ENCODE measurements around the gene MAZ. TPM values are rescaled to one million over a fixed set of nuclear protein-coding genes. Genes with fewer than 3 reads are reported as not detected.

The MAZ gene
- total and polyA plus RNA-seq, 2 donors (not counting 3 experiments of a cell fraction or from before 2014, with no cell fraction given) = 165 to 311 TPM

DNA sequence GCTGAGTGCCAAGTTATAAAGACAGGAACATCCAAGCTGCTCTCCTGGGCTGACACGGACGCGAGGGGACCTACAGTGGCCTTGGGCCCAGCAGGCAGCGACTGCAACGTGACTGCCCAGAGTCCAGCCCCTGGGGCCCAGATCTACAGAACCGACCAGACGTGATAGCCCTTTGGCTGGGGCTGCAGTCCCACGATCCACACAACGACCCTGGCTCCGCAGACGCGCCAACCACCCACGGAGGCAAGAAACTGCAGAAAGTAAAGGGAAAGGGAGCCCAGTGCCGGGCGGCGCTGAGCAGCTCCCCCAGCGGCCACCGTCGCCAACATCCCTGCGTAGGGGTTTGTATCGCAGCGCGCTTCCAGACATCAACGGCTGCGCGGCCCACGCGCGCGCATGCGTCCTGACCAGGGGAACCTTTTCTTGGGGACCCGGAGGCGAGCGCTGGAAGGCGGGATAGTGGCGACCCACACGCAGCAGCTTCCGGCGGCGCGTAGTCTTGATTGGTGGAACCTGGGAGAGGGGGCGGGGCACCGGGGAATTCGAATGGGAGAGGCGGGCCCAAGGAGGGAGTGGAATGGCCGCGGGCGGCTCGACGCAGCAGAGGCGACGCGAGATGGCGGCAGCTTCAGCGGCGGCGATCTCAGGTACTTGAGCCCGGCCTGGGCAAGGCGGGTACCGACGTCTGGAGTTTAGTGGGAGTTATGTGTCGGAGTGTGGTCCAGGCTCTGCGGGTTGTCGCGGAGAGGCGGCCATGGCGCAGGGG is 16.0 kb upstream of the MAZ start, which contains the start of gene KIF22:
Gene KIF22, plus strand, starts transcription at position 569 of the 766 bp plus-strand sequence. Its CDS starts 9 bp downstream, at position 578.
- Histone ChIP-seq H4K20me1 (replicated peaks; ENCODE audit: control insufficient read depth, extremely low read depth, insufficient read depth, low read length) (no peaks in the 10 kb centered on the region), H3K4me3 (replicated peaks in 1 of 3; ENCODE audit: insufficient read depth in 1 of 3, low read depth in 1 of 3, low read length in 3 of 3) (peak within 1 kb of the TSS; percentile 80 to 93 (median 88)), H3K36me3 (ENCODE audit: control insufficient read depth in 2 of 2, extremely low read depth in 1 of 2, insufficient read depth in 2 of 2, low read length in 2 of 2) (no peaks in the 10 kb centered on the region), H3K9me1 (replicated peaks; ENCODE audit: control insufficient read depth, extremely low read depth, insufficient read depth, low read length) (no peaks in the 10 kb centered on the region), H3K79me2 (ENCODE audit: control insufficient read depth, insufficient read depth, low read length) (peaks cover 48% of the 10 kb centered on the region), H3K9me3 (replicated peaks; ENCODE audit: control insufficient read depth, insufficient read depth, low read length) (no peaks in the 10 kb centered on the region), H3K27me3 (ENCODE audit: control insufficient read depth in 2 of 2, insufficient read depth in 2 of 2, low read length in 2 of 2) (no peaks in the 10 kb centered on the region), H3K9ac (replicated peaks; ENCODE audit: extremely low read depth, insufficient read depth, low read length) (peak within 1 kb of the TSS; percentile 77), H2AFZ (ENCODE audit: low read depth, low read length) (peak within 1 kb of the TSS; percentile 98), H3K4me1 (ENCODE audit: control insufficient read depth, extremely low read depth, insufficient read depth, low read length) (peaks cover 23% of the 10 kb centered on the region), H3K27ac (ENCODE audit: insufficient read depth, low read depth, low read length) (peak within 1 kb of the TSS; percentile 13), H3K4me2 (ENCODE audit: insufficient read depth, low read length) (peak within 1 kb of the TSS; percentile 87)
- intact Hi-C loops (cut with micrococcal nuclease) (loop anchor here (1.0 to 5.0 kb wide), 5 partner anchors 15 to 187 kb away; partner anchors contain the start of genes CDIPT and PAGR1), dilution Hi-C loops (cut with MboI; ENCODE audit: extremely low pct_ligation_motif_present, low sequenced_read_pairs) (no loop called here)
- TF ChIP-seq MYC (IDR thresholded peaks at IDR 0.05; ENCODE audit: low read depth, low read length) (peak; percentile 7), POLR2A (IDR thresholded peaks at IDR 0.05; ENCODE audit: low read depth, low read length) (peak; percentile 70), POLR2AphosphoS5 (IDR thresholded peaks at IDR 0.05; ENCODE audit: insufficient read depth, low read depth, low read length) (peak; percentile 80), FOS (IDR thresholded peaks at IDR 0.05; ENCODE audit: borderline replicate concordance, insufficient read depth, low read length) (no peak), GATA2 (IDR thresholded peaks at IDR 0.05; ENCODE audit: insufficient read depth, insufficient read length, low read depth, low read length) (no peak), EZH2 (IDR thresholded peaks at IDR 0.05; ENCODE audit: borderline replicate concordance, low read depth, low read length, severe bottlenecking) (no peak), JUN (IDR thresholded peaks at IDR 0.05; ENCODE audit: borderline replicate concordance, insufficient read depth, insufficient read length, low read depth) (no peak)
- TF ChIP-seq, protein P1, sequence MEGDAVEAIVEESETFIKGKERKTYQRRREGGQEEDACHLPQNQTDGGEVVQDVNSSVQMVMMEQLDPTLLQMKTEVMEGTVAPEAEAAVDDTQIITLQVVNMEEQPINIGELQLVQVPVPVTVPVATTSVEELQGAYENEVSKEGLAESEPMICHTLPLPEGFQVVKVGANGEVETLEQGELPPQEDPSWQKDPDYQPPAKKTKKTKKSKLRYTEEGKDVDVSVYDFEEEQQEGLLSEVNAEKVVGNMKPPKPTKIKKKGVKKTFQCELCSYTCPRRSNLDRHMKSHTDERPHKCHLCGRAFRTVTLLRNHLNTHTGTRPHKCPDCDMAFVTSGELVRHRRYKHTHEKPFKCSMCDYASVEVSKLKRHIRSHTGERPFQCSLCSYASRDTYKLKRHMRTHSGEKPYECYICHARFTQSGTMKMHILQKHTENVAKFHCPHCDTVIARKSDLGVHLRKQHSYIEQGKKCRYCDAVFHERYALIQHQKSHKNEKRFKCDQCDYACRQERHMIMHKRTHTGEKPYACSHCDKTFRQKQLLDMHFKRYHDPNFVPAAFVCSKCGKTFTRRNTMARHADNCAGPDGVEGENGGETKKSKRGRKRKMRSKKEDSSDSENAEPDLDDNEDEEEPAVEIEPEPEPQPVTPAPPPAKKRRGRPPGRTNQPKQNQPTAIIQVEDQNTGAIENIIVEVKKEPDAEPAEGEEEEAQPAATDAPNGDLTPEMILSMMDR (IDR thresholded peaks at IDR 0.05; ENCODE audit: extremely low read depth in 1 of 2, insufficient read depth in 1 of 2, low read depth in 1 of 2, low read length in 2 of 2) = peak; percentile 85 to 90
- TF ChIP-seq, protein P2, sequence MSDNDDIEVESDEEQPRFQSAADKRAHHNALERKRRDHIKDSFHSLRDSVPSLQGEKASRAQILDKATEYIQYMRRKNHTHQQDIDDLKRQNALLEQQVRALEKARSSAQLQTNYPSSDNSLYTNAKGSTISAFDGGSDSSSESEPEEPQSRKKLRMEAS (IDR thresholded peaks at IDR 0.05; ENCODE audit: insufficient read depth, insufficient read length) = no peak
- BruUV-seq (replicated peaks) = no TSS peak
- ChIA-PET CTCF (interaction anchor here (0.7 to 6.3 kb wide), 16 partner anchors 11 to 98 kb away, joined by 3 to 34 read pairs (median 4); partner anchors contain the start of genes CDIPT and PAGR1), POLR2A (interaction anchor here (1.0 to 1.2 kb wide), 3 partner anchors 14 to 183 kb away, joined by 3 to 9 read pairs (median 3); partner anchors contain the start of gene TAOK2)
- peak; percentile 99 for DNase-seq (ENCODE audit: low read depth, low spot score)
- FAIRE-seq = peak; percentile 99

Measured in endothelial cell of umbilical vein (primary cell).